Fibroblast of villous mesenchyme (primary cell): ENCODE data around the gene MCC. TPM values are rescaled to one million over a fixed set of nuclear protein-coding genes. Genes with fewer than 3 reads are reported as not detected.

Source experiments
- DNase-seq: peaks from one replicate; pipeline ENCODE4 v3.0.0-alpha.2; 2010; ENCODE audit warnings: low read depth
- H3K4me3 ChIP-seq: 2 replicates; pipeline ENCODE4 v1.5.1; 2011; ENCODE audit warnings: low read depth, mild to moderate bottlenecking, low read length
- total RNA-seq: library from RNA; depleted of rRNA; stranded (reverse); fragments of >200 nt; gene quantifications from 2 replicates; pipeline ENCODE4 v1.2.3, GENCODE V29; 2012
- TF ChIP-seq, protein P1 (sequence below): IDR thresholded peaks from 2 replicates; pipeline ENCODE4 v1.5.1; 2012; ENCODE audit warnings: low read depth, mild to moderate bottlenecking, low read length; ENCODE audit not compliant: insufficient read depth

Gene MCC
- total RNA-seq, 1 donor, result 37.6 TPM

- H3K4me3 ChIP-seq, result no peak overlapping the region
- TF ChIP-seq, protein P1, sequence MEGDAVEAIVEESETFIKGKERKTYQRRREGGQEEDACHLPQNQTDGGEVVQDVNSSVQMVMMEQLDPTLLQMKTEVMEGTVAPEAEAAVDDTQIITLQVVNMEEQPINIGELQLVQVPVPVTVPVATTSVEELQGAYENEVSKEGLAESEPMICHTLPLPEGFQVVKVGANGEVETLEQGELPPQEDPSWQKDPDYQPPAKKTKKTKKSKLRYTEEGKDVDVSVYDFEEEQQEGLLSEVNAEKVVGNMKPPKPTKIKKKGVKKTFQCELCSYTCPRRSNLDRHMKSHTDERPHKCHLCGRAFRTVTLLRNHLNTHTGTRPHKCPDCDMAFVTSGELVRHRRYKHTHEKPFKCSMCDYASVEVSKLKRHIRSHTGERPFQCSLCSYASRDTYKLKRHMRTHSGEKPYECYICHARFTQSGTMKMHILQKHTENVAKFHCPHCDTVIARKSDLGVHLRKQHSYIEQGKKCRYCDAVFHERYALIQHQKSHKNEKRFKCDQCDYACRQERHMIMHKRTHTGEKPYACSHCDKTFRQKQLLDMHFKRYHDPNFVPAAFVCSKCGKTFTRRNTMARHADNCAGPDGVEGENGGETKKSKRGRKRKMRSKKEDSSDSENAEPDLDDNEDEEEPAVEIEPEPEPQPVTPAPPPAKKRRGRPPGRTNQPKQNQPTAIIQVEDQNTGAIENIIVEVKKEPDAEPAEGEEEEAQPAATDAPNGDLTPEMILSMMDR, result no peak
- DNase-seq, result no peak
These were observed 451.9 kb downstream of the MCC start for GRCh38 chr5:113036321-113036720.

DNA sequence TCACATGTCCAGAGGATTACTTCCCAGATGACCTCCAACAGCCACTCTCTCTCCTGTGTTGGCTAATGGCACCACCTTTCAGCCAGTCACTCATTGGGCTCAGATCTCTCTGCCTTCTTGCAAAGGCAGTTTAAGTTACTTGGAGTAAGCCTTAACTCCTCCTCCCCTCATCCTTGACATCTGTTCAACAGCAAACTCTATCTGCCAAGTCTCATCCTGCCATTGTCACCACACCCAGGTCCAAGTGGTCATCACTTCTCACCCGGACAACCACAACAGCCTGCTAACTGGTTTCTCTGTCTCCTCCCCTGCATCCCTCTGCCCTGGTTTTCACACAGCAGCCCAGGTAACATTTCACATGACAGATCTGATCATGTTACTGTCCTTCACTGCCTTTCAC lies 453.2 kb downstream of the MCC start:
- DNase-seq, result no peak
- H3K4me3 ChIP-seq, result no peak overlapping the region
- TF ChIP-seq, protein P1, result no peak

DNA sequence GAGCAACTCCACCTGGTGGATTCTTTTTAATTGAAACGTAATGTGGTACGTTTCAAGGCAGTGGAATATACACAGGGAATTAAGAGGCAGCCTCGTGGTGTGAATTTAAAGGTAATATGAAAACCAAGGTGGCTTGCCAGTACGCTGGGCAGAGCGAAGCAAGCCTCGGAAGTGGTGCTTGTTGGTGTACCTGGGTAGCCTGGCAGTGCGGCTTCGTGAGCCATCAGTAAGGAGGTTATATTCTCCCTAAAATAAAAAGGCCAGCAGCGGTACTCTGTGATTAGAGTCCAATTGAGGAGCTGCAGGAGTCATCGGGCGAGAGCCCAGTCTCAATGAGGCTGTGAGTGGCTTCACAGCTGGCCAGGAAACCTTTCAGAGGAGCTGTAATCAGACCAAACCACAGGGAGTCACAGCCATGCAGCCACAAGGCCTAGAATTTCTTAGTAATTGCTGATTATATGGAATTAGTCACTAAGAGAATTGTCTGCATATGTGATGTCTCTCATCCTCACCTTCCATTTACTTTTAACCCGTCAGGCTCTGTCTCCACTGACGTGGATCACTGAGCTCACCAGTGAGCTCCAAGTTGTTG lies 454.0 kb downstream of the MCC start:
- TF ChIP-seq, protein P1, result no peak
- H3K4me3 ChIP-seq, result no peak overlapping the region
- peak; percentile 74 for DNase-seq

GRCh38 chr5:113031557-113031956 lies 456.7 kb downstream of the MCC start:
- no peak overlapping the region for H3K4me3 ChIP-seq
- TF ChIP-seq, protein P1, result no peak
- no peak for DNase-seq

- H3K4me3 ChIP-seq, result no peak overlapping the region
- DNase-seq, result no peak
- TF ChIP-seq, protein P1, result no peak
These were observed 457.1 kb downstream of the MCC start for GRCh38 chr5:113031104-113031503.

GRCh38 chr5:113029614-113030013 lies 458.6 kb downstream of the MCC start:
- no peak overlapping the region for H3K4me3 ChIP-seq
- no peak for DNase-seq
- TF ChIP-seq, protein P1, result no peak

DNA sequence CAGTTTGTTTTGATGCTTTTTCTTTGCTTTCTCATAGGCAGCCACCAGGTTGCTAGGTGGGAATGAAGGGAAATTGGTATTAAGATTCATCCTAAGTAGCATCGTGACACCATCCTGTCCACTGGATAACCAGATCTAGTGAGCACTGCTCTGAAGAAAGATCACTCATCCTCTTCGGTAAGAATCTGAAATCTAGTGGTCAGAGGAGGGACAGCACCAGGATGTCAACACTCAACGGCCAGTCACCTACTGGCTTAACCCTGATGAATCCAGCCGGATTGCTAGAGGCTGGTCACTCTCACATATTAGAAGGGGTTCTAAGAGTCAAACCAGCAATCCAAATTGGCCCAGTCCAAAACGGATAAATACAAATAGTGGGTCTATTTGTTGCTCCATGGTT lies 460.8 kb downstream of the MCC start:
- TF ChIP-seq, protein P1, result no peak
- H3K4me3 ChIP-seq, result no peak overlapping the region
- DNase-seq, result no peak
